Activated CD4-positive, alpha-beta T cell treated with anti-CD3 and anti-CD28 coated beads for 48 hours (primary cell): ENCODE measurements around the gene FAHD1.
"Not testable (repeated sequence)": the region's sequence is repeated elsewhere in the genome, so short reads cannot be mapped to it uniquely, and the experiment has no call there.

Experiments
- DNase-seq: peaks from one replicate; pipeline ENCODE4 v3.0.0-alpha.2; 2020

The FAHD1 gene

DNA sequence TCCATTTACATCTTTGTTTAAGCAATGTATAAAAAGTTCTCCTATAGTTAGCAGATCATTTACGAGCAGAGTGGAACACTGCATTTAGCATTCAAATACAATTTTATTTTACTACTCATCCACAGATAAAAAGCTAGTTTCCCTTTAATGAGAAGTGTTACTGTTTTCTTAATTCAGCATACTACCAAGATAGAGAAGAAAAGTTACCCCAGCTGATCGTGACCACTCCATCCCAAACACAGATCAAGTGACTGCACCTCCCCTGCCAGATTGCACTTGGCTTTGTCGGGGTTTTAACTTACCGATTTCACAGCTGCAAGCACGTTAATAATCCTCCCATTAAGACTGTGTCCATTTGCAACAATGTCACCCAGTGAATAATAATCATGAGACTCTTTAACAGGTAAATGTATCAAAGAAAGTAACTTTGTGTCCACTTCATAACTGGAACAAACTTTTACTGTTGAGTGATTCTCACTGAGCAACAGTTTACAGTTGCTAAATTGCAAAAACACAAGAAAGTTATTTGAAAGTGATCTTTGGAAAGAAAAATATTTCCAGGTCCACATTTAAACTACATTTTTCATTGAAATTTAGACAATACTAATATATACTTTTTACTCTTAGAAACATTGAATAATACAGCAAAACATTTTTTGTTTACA lies 30.6 kb downstream of the FAHD1 start:
- DNase-seq = no peak

DNA sequence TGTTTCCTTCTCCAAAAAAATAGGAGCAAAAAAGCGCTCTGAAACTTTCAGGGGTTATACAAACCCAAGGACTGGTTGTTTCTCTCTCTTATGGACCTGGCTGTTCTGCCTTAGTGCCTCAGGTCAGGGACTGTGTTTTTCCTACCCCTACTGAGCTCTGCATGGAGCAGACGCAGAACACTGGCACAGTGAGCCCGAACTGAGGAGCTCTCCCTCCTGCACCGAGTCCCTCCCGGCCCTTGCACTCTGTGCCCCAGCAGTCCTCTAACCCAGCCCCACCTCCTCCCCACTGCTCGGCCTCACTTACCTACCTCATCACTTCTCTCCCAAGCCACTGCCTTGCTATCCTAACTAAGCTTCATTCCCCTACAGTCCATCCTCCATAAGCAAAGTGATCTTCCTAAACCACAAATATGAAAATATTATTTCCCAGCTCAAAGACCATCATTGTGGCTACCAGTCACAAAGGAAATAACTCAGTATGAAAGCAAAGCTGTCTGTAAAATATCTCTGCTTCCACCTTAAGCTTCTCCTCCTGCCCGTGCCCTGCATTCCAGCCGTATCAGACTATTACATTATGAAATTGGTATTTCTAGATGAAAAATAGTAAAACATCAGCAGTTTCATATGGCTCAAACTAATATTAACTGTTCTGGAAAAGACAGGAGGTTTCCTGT lies 31.3 kb downstream of the FAHD1 start:
- no peak for DNase-seq

DNA sequence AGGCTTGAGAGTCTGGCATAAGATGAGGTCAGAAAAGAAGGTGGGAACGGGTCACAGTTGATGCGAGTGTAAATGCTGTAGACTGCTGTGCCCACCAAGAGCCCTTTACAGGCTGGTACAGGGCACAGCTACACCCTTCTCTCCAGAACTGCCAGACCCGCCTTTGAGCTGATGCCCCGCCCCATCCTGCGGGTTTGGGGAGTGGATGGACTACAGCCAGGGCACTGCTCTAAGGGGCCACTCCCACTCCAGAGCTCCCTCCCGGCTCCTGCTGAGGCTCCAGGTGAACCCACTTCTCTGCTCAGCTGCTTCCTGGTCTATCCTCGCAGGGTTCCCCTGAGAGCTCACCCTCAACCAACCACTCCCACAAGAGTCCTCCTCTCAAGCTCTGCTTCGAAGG lies 32.6 kb downstream of the FAHD1 start:
- no peak for DNase-seq

DNA sequence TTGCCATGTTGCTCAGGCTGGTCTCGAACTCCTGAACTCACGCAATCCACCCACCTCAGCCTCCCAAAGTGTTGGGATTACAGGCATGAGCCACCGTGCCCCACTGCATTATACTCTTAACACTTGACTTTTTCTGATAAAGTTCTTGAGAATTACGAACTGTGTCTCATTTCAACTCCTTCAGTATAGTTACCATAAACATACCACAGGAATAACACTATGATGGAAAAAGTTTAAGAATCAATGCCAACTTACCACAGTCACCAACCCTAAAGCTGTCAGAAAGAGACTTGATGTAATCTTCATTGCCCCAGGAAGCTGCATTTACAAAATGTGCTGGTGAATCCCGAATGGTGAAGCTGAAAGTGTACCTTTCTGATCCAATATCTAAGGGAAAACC lies 34.7 kb downstream of the FAHD1 start:
- DNase-seq = no peak

DNA sequence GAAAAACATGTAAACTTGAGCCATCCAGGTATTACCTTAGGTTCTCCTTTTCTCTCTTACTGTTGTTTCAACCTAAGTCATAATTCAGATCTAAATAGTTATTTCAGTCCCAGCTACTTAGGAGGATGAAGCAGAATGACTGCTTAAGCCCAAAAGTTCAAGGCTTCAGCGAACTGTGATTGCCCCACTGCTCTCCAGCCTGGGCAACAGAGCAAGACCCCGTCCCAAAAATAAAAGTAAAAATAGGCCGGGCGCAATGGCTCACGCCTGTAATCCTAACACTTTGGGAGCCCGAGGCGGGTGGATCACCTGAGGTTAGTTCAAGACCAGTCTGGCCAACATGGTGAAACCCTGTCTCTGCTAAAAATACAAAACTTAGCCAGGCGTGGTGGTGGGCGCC lies 35.4 kb downstream of the FAHD1 start:
- no peak for DNase-seq

DNA sequence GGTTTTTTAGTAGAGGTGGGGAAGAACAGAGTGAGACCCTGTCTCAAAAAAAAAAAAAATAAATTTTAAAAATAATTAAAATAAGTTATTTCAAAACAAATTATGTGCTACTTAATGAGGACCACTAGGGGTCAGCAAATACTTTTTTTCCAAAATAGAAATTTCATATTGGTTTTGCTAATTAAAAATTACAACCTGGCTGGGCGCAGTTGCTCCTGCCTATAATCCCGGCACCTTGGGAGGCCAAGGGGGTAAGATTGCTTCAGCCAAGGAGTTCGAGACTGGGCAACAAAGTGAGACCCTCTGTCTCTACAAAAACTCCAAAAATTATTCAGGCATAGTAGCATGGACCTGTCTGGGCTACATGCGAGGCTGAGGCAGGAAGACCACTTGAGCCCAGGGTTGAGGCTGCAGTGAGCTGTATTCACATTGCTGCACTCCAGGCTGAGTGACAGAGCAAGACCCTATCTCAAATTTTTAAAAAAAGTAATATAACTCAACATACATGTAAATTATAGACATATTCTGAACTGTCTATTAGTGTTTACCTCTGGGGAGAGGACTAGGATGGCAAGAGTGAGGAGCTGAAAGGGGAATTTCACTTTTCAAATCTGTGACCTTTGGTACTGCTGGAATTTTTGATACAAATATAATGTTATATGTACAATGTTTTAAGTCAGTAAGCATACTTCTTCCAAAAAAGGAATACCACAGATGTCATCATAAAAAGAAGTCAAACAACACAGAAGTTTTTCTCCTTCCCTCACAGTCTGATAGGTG lies 36.9 kb downstream of the FAHD1 start:
- no peak for DNase-seq

DNA sequence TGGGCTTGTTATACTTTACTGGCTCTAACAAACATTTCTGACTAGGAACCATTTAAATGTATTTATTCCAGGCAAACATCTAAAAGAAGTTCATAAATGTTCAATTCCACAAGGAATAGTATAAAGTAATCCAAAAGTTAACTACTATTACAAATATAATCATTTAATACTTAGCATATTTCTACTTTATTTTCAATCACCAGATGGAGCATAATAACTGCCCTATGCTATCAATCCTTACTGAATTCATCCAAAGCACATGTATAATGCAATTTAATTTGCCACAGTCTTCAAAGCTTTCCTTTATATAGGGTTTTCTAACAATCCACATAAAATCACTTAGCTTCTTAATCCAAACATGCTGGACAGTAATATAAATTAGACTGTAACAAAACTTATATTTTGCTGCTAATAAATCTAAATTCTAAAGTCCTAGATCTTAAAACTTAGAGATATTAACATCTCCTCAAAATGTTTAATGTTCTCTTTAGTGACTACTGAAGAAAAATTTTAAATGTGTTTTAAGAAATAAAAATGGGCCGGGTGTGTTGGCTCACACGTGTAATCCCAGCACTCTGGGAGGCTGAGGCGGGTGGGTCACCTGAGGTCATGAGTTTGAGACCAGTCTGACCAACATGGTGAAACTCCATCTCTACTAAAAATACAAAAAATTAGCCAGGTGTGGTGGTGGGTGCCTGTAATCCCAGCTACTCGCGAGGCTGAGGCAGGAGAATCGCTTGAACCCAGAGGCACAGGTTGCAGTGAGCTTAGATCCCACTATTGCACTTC lies 39.1 kb downstream of the FAHD1 start:
- no peak for DNase-seq

DNA sequence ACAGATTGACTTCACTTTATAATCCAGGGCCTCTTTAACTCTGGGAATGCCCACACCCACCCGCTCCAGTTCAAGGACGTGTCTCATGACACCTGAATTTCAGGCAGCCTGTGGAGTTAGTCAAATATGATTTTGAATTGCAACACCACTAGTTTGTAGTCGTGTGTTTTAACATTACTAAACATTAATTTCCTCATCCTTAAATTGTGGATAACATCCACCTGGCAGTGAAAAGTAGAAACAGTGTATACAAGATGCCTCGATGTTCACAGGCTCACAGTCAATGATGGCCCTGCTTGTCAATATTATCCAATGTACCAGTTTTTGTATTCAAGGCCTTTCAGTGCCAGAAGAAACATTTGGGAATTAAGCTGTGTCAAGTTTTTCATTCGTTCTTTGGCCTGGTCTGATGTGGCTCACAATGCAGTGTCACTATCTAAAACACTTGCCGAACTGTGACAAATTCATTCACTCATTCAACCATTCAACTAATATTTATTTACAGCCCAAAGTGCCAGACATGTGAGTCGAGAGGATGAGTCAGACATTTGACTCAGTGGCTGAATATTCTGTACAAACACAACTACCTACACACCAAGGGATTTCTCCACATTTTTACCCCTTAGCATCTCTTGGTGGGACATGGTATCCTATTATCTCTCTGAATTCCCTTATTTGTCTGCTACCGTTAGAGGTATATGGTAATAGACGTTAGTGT lies 43.5 kb downstream of the FAHD1 start:
- DNase-seq = no peak

DNA sequence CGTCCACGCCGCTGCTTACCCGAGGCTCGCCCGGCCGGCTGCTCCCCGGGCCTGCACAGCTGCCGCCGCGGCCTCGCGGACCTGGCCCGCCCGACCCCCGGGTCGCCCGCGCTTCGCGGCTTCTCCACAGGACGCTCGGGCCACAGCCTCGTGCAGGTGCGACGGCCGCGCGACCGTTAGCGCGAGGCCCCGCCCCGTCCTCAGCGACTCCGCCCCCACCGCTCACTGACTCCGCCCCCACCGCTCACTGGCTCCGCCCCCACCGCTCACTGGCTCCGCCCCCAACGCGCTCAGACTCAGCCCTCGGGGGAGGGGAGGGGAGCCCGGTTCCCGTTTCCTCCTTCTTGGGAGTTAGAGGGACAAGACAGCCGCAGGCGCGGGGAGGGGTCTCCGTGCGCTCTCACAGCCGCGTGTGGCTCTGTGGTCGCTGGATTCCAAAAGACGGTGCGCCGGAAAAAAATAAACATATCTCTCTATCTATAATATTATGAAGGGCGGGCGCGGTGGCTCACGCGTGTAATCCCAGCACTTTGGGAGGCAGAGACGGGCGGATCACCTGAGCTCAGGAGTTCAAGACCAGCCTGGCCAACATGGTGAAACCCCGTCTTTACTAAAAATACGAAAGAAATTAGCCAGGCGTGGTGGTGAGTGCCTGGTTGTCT lies 45.1 kb downstream of the FAHD1 start, which contains the start of gene MEIOB:
Gene MEIOB, minus strand, starts transcription at position 191 of the 662 bp plus-strand sequence. CDS start 3,989 bp downstream, outside the sequence.
- DNase-seq = peak; percentile 70

DNA sequence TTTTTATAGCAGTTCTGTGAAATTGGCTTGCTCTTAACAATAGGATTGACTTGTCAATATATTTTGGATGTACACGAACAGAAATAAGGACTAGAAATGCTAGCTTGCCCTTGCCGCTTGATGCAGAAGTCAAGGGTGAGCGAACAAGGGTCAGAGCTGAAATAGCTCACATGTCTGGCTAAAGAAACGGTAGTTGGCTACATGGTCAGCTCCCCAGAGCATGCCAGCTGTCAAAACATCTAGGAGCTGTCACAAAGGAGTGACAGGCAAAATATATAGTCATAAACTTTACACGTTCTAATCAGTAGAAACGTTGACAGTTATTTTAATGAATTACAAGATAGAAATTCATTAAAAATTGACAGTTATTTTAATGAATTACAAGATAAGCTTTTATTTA lies 47.8 kb downstream of the FAHD1 start:
- DNase-seq = no peak

DNA sequence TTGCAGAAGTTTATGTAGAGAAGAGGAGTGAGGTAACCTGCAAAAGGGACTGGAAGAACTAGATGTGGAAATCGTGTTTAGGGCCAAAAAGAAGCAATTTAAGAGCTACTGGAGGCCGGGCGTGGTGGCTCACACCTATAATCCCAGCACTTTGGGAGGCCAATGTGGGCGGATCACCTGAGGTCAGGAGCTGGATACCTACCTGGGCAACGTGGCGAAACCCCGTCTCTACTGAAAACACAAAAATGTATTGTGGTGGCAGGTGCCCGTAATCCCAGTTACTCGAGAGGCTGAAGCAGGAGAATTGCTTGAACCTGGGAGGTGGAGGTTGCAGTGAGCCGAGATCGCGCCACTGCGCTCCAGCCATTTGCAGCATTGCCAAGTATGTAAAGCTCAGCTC lies 49.1 kb downstream of the FAHD1 start:
- DNase-seq = not testable (repeated sequence)

DNA sequence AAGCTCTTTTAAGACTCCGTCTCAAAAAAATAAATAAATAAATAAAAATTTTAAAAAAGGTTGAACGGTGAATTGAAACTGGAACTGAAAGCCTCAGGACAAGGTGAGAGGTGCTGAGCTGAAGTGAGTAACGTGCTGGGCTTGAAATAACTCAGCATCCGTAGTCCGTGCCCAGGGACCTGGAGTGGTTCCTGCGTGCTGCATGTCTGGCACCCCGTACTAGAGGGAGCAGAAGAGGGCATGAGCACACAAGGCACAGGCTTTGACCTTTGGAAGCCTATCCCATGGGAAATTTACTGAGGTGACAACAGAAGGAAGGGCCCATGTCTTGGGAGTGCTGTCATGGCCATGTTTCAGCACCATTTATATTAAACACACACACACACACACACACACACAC lies 49.5 kb downstream of the FAHD1 start:
- peak; percentile 33 for DNase-seq

DNA sequence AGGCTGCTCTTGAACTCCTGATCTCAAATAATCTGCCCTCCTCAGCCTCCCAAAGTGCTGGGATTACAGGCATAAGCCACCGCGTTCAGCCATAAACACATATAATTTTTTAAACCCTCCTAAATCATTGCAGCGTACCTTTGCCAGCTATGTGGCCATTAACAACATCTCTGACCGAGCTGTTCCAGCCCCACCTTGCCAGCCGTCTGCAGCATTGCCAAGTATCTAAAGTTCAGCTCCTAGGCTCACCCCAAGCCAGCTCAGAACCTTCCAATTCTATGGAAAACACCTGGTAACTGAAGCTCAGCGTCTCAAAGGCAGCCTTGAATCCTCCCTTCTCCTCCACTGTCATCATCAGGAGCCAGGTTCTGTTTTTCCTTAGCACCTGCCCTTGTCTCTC lies 50.1 kb downstream of the FAHD1 start:
- DNase-seq = no peak

DNA sequence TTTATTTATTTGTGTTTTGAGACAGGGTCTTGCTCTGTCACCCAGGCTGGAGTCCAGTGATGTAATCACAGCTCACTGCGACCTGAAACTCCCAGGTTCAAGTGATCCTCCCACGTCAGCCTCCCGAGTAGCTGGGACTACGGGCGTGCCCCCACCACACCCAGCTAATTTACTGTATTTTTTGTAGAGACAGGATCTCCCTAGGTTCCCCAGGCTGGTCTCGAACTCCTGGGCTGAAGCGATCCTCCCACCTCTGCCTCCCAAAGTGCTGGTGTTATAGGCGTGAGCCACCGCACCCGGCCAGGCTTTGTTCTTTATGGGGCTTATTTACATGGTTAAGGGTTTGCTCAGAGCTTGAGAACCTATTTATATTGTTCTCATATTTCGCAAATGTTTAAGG lies 50.8 kb downstream of the FAHD1 start:
- DNase-seq = no peak

DNA sequence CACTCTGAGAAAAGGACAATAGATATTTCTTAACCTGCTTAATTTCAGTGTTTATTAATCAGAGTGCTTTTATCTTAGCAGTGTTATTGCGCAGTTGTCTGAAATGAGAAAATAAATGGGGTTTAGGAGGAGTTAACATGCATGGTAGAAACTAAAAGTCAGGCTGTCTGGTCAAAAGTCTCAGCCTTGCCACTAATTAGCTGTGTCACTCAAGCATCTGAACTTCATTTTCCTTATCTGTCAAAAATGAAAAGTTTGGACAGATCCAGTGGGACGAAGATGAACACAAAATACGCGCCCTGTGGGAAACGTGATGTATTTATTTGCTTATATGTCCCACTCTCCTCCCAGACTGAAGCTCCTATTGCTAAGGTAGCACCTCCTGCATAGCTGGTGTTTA lies 51.2 kb downstream of the FAHD1 start:
- no peak for DNase-seq
